Vagina (tissue), 2 donors: Measurements from ENCODE around the gene TBX10. TPM values are rescaled to one million over a fixed set of nuclear protein-coding genes. Genes with fewer than 3 reads are reported as not detected.

ENCODE experiments used
- DNase-seq, 2 donors: peaks; one replicate each; pipeline ENCODE4 v3.0.0-alpha.2; 2017; ENCODE audit errors: extremely low spot score in 2 of 2
- H3K27ac ChIP-seq: fragments of 200-600 bp; sonication (generic); one replicate; pipeline ENCODE4 v1.5.1; 2019
- H3K27me3 ChIP-seq: fragments of 200-600 bp; sonication (generic); one replicate; pipeline ENCODE4 v1.5.1; 2019
- H3K36me3 ChIP-seq, 2 donors: fragments of 200-600 bp; sonication (generic); one replicate each; pipeline ENCODE4 v1.5.1; 2017 to 2019
- H3K4me1 ChIP-seq: fragments of 200-600 bp; sonication (generic); one replicate; pipeline ENCODE4 v1.5.1; 2019
- H3K4me3 ChIP-seq, 2 donors: fragments of 200-600 bp; sonication (generic); 1 replicate in 1 of 2; 2 replicates in 1 of 2; pipeline ENCODE4 v1.5.1; 2016 to 2019
- H3K9me3 ChIP-seq: fragments of 200-600 bp; sonication (generic); one replicate; pipeline ENCODE4 v1.5.1; 2019
- CTCF ChIP-seq, 3 experiments: fragments of 450-650 bp in 2 of 3; fragments of 200-600 bp in 1 of 3; sonication (generic) in 1 of 3; IDR thresholded peaks; one replicate each; pipeline ENCODE4 v1.5.1; 2017 to 2019; ENCODE audit warnings: antibody characterized with exemption in 3 of 3, mild to moderate bottlenecking in 2 of 3, moderate library complexity in 2 of 3
- POLR2A ChIP-seq, 2 donors: fragments of 450-650 bp; IDR thresholded peaks; one replicate each; pipeline ENCODE4 v1.6.1; 2017; ENCODE audit warnings: antibody characterized with exemption in 2 of 2, mild to moderate bottlenecking in 2 of 2, moderate library complexity in 2 of 2
- POLR2AphosphoS5 ChIP-seq, 2 donors: sonication (generic); formaldehyde crosslinking; IDR thresholded peaks; one replicate each; pipeline ENCODE4 v1.9.0; 2017; ENCODE audit warnings: antibody characterized with exemption in 2 of 2, mild to moderate bottlenecking in 2 of 2, low read depth in 1 of 2; ENCODE audit not compliant: insufficient read depth in 1 of 2
- intact Hi-C: fragments of 100-400 bp; cut with DNase I; formaldehyde crosslinking; loops from one replicate; pipeline ENCODE4 v1.15.1; 2023
- total RNA-seq: library from RNA; depleted of rRNA; stranded (reverse); fragments of >200 nt; gene quantifications from one replicate; pipeline ENCODE4 v1.2.3, GENCODE V29; 2016

Gene TBX10
- total RNA-seq, 1 donor from 2014 or later, result not detected

DNA sequence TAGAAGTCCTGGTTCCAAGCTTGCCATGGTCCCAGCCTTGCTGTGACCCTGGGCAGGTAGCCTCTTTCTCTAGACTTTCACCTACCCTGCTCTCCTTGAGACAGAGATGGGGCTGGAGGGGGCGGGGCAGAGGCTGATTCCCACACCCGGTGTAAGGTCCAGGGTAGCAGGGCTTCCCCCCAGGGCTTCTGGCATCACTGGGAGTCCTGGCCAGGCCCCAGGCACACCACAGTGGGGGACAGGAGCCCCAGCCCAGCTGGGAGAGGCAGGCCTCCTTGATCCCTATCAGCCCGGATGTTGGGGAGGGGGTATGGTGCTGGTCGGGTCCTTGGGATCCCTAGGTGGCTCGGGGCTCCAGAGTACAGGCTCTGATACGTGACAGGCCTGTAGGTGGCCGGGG, 8.2 kb downstream of the TBX10 start:
- no peak overlapping the region for H3K27ac ChIP-seq
- DNase-seq, result no peak
- peaks cover 24% of the 10 kb centered on the region for H3K4me1 ChIP-seq
- no peaks in the 10 kb centered on the region for H3K27me3 ChIP-seq
- no peaks in the 10 kb centered on the region for H3K36me3 ChIP-seq
- H3K9me3 ChIP-seq, result no peaks in the 10 kb centered on the region
- H3K4me3 ChIP-seq, result no peak overlapping the region
- intact Hi-C loops, result no loop called here
- TF ChIP-seq POLR2AphosphoS5 (IDR thresholded peaks at IDR 0.05; ENCODE audit: insufficient read depth in 1 of 2, low read depth in 1 of 2), result no peak
- no peak for TF ChIP-seq CTCF (IDR thresholded peaks at IDR 0.05)
- no peak for TF ChIP-seq POLR2A (IDR thresholded peaks at IDR 0.05)

GRCh38 chr11:67630943-67631331, 8.6 kb downstream of the TBX10 start:
- Histone ChIP-seq H3K27me3 (no peaks in the 10 kb centered on the region), H3K4me1 (peaks cover 24% of the 10 kb centered on the region), H3K36me3 (no peaks in the 10 kb centered on the region), H3K27ac (peak overlapping the region; percentile 91), H3K9me3 (no peaks in the 10 kb centered on the region), H3K4me3 (peak overlapping the region; percentile 58 to 71)
- intact Hi-C loops, result no loop called here
- TF ChIP-seq POLR2A (IDR thresholded peaks at IDR 0.05), result no peak
- no peak for TF ChIP-seq POLR2AphosphoS5 (IDR thresholded peaks at IDR 0.05; ENCODE audit: insufficient read depth in 1 of 2, low read depth in 1 of 2)
- no peak for TF ChIP-seq CTCF (IDR thresholded peaks at IDR 0.05)
- DNase-seq, result no peak

DNA sequence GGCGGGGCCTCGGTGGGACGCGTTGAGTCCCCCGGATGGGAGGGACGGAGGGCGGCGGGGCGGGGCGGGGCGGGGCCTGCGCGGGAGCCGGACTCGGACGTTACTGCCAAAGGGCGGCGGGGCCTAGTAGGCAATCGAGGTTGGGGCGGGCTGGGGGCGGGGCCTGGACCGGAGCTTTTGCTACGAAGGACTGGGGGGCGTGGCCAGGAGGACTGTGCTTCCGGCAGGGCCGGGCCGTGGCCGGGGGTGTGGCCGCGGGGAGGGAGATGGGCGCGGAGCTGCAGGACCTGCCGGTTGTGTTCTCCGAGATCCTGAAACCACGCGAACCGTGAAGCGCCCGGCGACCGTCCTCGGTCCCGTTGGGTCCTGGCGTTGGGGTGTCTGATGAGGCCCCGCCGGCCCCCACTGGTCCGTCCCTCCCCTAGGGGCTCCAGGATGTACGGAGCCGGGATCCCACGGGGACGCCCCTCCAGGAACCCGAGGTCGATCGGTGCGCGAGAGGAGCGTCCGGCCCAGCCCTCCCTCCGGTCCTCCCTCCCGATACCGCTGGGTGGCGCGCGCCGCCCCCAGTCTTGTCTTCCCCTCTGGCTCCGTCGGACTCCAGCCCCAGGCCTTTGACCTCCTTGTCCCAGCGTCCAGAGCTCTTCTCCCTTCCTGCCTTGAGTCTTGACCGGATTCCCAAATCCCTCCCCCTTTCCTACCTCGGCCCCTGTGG, 9.2 kb downstream of the TBX10 start:
- H3K27ac ChIP-seq, result peak overlapping the region; percentile 91
- no peaks in the 10 kb centered on the region for H3K27me3 ChIP-seq
- peaks cover 24% of the 10 kb centered on the region for H3K4me1 ChIP-seq
- peak in 1 of 2 donors; percentile 67 for TF ChIP-seq POLR2A (IDR thresholded peaks at IDR 0.05)
- peak in 1 of 3 experiments; percentile 53 for TF ChIP-seq CTCF (IDR thresholded peaks at IDR 0.05)
- TF ChIP-seq POLR2AphosphoS5 (IDR thresholded peaks at IDR 0.05; ENCODE audit: insufficient read depth in 1 of 2, low read depth in 1 of 2), result peak; percentile 62 to 92
- peak overlapping the region; percentile 58 to 71 for H3K4me3 ChIP-seq
- DNase-seq, result peak in 1 of 2 donors; percentile 99
- no peaks in the 10 kb centered on the region for H3K36me3 ChIP-seq
- no peaks in the 10 kb centered on the region for H3K9me3 ChIP-seq
- intact Hi-C loops, result no loop called here

GRCh38 chr11:67629386-67630227, 10.0 kb downstream of the TBX10 start, which contains the start of gene NUDT8:
Gene NUDT8 (minus strand): TSS chr11:67629937. CDS start chr11:67629911, 26 bp downstream.
- DNase-seq, result no peak
- no peaks in the 10 kb centered on the region for H3K36me3 ChIP-seq
- peak; percentile 60 to 84 (median 66) for TF ChIP-seq CTCF (IDR thresholded peaks at IDR 0.05)
- peak in 1 of 2 donors; percentile 33 for TF ChIP-seq POLR2A (IDR thresholded peaks at IDR 0.05)
- TF ChIP-seq POLR2AphosphoS5 (IDR thresholded peaks at IDR 0.05; ENCODE audit: insufficient read depth in 1 of 2, low read depth in 1 of 2), result peak; percentile 41 to 60

More at GRCh38 chr11:67629386-67630227, 10.0 kb downstream of the TBX10 start, which contains the start of gene NUDT8:
- Histone ChIP-seq H3K27ac (peak within 1 kb of the TSS; percentile 91), H3K27me3 (no peaks in the 10 kb centered on the region), H3K4me1 (peaks cover 24% of the 10 kb centered on the region), H3K9me3 (no peaks in the 10 kb centered on the region), H3K4me3 (peak within 1 kb of the TSS; percentile 58 to 71)
- intact Hi-C loops, result no loop called here
